ENCODE results near the gene SYPL1. TPM values are rescaled to one million over a fixed set of nuclear protein-coding genes. Genes with fewer than 3 reads are reported as not detected.

SYPL1 gene
- total RNA-seq, 4 donors from 2014 or later, result 119 to 165 (median 132) TPM

- Histone ChIP-seq H3K9me3 (no peaks in the 10 kb centered on the region), H3K27me3 (no peaks in the 10 kb centered on the region), H3K4me3 (replicated peaks in 1 of 3) (peak overlapping the region in 1 of 3 donors; percentile 26), H3K36me3 (no peaks in the 10 kb centered on the region), H3K27ac (peak overlapping the region; percentile 91 to 98 (median 96)), H3K4me1 (peaks cover 41 to 52% of the 10 kb centered on the region in 2 donors)
- TF ChIP-seq CTCF (IDR thresholded peaks at IDR 0.05) (no peak), POLR2A (IDR thresholded peaks at IDR 0.05) (peak in 1 of 2 donors; percentile 61)
- WGBS, 2 donors, result 11 to 24% methylated on average over 26 of the region's 26 CpGs
- intact Hi-C loops (cut with DNase I), result no loop called here
- DNase-seq, result peak; percentile 75 to 81
Measured at GRCh38 chr7:106065575-106066500, 46.3 kb downstream of the SYPL1 start.

- H3K4me3 ChIP-seq (replicated peaks in 1 of 3), result peak overlapping the region in 1 of 3 donors; percentile 26
- peak overlapping the region; percentile 91 to 98 (median 96) for H3K27ac ChIP-seq
- H3K4me1 ChIP-seq, result peaks cover 33 to 43% of the 10 kb centered on the region in 2 donors
- WGBS, 2 donors, result 32 to 42% methylated on average over 14 of the region's 14 CpGs
- TF ChIP-seq CTCF (IDR thresholded peaks at IDR 0.05), result peak in 2 of 6 experiments; percentile 13 to 19
- TF ChIP-seq POLR2A (IDR thresholded peaks at IDR 0.05), result peak in 1 of 2 donors; percentile 63
- H3K27me3 ChIP-seq, result no peaks in the 10 kb centered on the region
- no peaks in the 10 kb centered on the region for H3K36me3 ChIP-seq
- H3K9me3 ChIP-seq, result no peaks in the 10 kb centered on the region
- intact Hi-C loops (cut with DNase I), result no loop called here
- DNase-seq, result peak; percentile 90 to 95
Measured at GRCh38 chr7:106064771-106065574, 47.1 kb downstream of the SYPL1 start.

GRCh38 chr7:106064316-106064715 is 47.8 kb downstream of the SYPL1 start:
- TF ChIP-seq POLR2A (IDR thresholded peaks at IDR 0.05) (no peak), CTCF (IDR thresholded peaks at IDR 0.05) (no peak)
- Histone ChIP-seq H3K27ac (peak overlapping the region; percentile 91 to 98 (median 96)), H3K4me1 (peaks cover 26 to 36% of the 10 kb centered on the region in 2 donors), H3K4me3 (replicated peaks in 1 of 3) (no peak overlapping the region), H3K36me3 (no peaks in the 10 kb centered on the region), H3K9me3 (no peaks in the 10 kb centered on the region), H3K27me3 (no peaks in the 10 kb centered on the region)
- no peak for DNase-seq
- intact Hi-C loops (cut with DNase I), result no loop called here
- 84 to 88% methylated on average over 6 to 8 of the region's 8 CpGs for WGBS, 2 donors

- TF ChIP-seq CTCF (IDR thresholded peaks at IDR 0.05), result no peak
- TF ChIP-seq POLR2A (IDR thresholded peaks at IDR 0.05), result no peak
Measured at GRCh38 chr7:106063692-106064091, 48.4 kb downstream of the SYPL1 start.

More at GRCh38 chr7:106063692-106064091, 48.4 kb downstream of the SYPL1 start:
- H3K36me3 ChIP-seq, result no peaks in the 10 kb centered on the region
- DNase-seq, result no peak
- intact Hi-C loops (cut with DNase I), result no loop called here
- H3K4me1 ChIP-seq, result peaks cover 26 to 37% of the 10 kb centered on the region in 2 donors
- peak overlapping the region; percentile 20 to 98 (median 91) for H3K27ac ChIP-seq
- no peak overlapping the region for H3K4me3 ChIP-seq (replicated peaks in 1 of 3)
- 72 to 97% methylated on average over 2 of the region's 2 CpGs for WGBS, 2 donors
- no peaks in the 10 kb centered on the region for H3K27me3 ChIP-seq
- no peaks in the 10 kb centered on the region for H3K9me3 ChIP-seq

Measured in thyroid gland (tissue), 4 donors.